ENCODE data around the gene LRP10.
"Not testable (repeated sequence)": the region's sequence is repeated elsewhere in the genome, so short reads cannot be mapped to it uniquely, and the experiment has no call there.

Gene LRP10

GRCh38 chr14:22856428-22856827 is 15.1 kb upstream of the LRP10 start:
- DNase-seq (ENCODE audit: low read depth) = no peak
- H3K4me3 ChIP-seq (ENCODE audit: low read depth, low read length) = no peak overlapping the region

DNA sequence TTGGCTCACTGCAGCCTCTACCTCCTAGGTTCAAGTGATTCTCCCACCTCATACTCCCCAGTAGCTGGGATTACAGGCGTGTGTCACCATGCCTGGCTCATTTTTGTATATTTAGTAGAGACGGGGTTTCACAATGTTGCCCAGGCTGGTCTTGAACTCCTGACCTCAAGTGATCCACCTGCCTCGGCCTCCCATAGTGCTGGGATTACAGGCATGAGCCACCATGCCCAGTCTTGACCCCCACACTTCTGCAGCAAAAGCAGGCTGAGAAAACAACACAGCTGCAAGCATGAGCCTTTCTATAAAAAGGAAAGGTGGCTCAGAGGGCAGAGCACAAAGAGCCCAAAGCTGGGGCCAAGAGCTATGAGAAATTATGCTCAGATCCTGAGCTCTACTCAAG is 11.2 kb upstream of the LRP10 start:
- not testable (repeated sequence) for DNase-seq (ENCODE audit: low read depth); H3K4me3 ChIP-seq (ENCODE audit: low read depth, low read length)

DNA sequence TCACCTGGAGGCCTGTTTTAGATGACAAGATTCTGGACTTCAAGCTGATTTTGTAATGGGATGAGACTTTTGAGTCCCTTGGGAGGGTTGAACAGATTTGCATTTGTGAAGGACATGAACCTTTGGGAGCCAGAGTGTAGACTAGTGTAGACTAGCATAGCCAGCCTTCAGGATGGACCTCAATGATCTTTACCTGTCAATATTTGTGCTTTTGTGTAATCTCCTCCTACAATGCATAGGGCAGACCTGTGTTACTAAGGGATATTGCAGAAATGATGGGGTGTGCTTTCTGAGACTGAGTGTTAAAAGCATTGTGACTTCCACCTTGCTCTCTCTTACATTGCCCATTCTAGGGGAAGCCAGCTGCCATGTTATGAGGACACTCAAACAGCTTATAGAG is 9.9 kb upstream of the LRP10 start:
- no peak overlapping the region for H3K4me3 ChIP-seq (ENCODE audit: low read depth, low read length)
- no peak for DNase-seq (ENCODE audit: low read depth)

GRCh38 chr14:22864979-22865378 is 6.6 kb upstream of the LRP10 start:
- no peak overlapping the region for H3K4me3 ChIP-seq (ENCODE audit: low read depth, low read length)
- no peak for DNase-seq (ENCODE audit: low read depth)

GRCh38 chr14:22865424-22866405 is 5.8 kb upstream of the LRP10 start:
- H3K4me3 ChIP-seq (ENCODE audit: low read depth, low read length) = no peak overlapping the region
- DNase-seq (ENCODE audit: low read depth) = no peak

- no peak overlapping the region for H3K4me3 ChIP-seq (ENCODE audit: low read depth, low read length)
- no peak for DNase-seq (ENCODE audit: low read depth)
Measured at GRCh38 chr14:22866874-22867273, 4.7 kb upstream of the LRP10 start.

GRCh38 chr14:22870811-22871223 is 723 bp upstream of the LRP10 start:
- H3K4me3 ChIP-seq (ENCODE audit: low read depth, low read length) = peak overlapping the region; percentile 90
- DNase-seq (ENCODE audit: low read depth) = no peak

DNA sequence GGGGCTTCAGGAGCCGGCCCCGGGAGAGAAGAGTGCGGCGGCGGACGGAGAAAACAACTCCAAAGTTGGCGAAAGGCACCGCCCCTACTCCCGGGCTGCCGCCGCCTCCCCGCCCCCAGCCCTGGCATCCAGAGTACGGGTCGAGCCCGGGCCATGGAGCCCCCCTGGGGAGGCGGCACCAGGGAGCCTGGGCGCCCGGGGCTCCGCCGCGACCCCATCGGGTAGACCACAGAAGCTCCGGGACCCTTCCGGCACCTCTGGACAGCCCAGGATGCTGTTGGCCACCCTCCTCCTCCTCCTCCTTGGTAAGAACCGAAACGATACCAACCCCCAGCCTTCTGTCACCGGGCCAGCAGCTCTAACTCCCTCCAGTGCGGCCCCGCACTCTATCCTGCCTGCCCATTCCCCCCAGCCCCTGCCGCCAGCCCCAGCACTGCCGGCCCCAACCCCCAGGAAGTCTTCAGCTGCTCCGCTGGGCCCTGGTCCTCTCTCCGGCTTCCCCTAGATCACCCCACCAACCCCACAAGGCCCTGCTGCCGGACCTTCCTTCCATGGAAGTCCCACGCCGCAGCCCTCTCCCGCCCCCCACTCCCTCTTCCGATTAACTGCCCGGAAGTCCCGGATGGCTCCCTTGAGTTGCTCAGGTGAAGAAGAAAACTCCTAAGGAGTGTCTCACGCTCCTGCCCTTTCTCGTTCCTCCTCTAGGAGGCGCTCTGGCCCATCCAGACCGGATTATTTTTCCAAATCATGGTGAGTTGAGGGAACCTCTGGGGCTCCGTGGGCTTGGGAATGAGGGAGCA is 693 bp downstream of the LRP10 start:
- peak overlapping the region; percentile 90 for H3K4me3 ChIP-seq (ENCODE audit: low read depth, low read length)
- no peak for DNase-seq (ENCODE audit: low read depth)

- H3K4me3 ChIP-seq (ENCODE audit: low read depth, low read length) = peak overlapping the region; percentile 90
- no peak for DNase-seq (ENCODE audit: low read depth)
Measured at GRCh38 chr14:22872833-22873520, 1.4 kb downstream of the LRP10 start.

DNA sequence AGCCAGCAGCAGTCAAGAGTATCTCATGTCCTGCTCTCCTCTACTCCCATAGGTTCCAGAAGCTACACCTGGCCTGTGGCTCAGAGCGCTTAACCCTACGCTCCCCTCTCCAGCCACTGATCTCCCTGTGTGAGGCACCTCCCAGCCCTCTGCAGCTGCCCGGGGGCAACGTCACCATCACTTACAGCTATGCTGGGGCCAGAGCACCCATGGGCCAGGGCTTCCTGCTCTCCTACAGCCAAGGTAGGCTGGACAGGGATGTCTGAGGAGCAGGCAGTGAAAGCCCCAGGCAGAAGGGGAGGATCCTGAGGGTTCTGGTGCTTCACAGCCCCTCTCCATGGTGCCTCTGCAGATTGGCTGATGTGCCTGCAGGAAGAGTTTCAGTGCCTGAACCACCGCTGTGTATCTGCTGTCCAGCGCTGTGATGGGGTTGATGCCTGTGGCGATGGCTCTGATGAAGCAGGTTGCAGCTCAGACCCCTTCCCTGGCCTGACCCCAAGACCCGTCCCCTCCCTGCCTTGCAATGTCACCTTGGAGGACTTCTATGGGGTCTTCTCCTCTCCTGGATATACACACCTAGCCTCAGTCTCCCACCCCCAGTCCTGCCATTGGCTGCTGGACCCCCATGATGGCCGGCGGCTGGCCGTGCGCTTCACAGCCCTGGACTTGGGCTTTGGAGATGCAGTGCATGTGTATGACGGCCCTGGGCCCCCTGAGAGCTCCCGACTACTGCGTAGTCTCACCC is 3.6 kb downstream of the LRP10 start:
- no peak for DNase-seq (ENCODE audit: low read depth)
- no peak overlapping the region for H3K4me3 ChIP-seq (ENCODE audit: low read depth, low read length)

- no peak for DNase-seq (ENCODE audit: low read depth)
- no peak overlapping the region for H3K4me3 ChIP-seq (ENCODE audit: low read depth, low read length)
Measured at GRCh38 chr14:22875748-22876319, 4.3 kb downstream of the LRP10 start.

DNA sequence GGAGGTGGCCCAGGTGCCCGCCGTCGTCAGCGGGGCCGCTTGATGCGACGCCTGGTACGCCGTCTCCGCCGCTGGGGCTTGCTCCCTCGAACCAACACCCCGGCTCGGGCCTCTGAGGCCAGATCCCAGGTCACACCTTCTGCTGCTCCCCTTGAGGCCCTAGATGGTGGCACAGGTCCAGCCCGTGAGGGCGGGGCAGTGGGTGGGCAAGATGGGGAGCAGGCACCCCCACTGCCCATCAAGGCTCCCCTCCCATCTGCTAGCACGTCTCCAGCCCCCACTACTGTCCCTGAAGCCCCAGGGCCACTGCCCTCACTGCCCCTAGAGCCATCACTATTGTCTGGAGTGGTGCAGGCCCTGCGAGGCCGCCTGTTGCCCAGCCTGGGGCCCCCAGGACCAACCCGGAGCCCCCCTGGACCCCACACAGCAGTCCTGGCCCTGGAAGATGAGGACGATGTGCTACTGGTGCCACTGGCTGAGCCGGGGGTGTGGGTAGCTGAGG is 5.5 kb downstream of the LRP10 start:
- H3K4me3 ChIP-seq (ENCODE audit: low read depth, low read length) = no peak overlapping the region
- DNase-seq (ENCODE audit: low read depth) = no peak

DNA sequence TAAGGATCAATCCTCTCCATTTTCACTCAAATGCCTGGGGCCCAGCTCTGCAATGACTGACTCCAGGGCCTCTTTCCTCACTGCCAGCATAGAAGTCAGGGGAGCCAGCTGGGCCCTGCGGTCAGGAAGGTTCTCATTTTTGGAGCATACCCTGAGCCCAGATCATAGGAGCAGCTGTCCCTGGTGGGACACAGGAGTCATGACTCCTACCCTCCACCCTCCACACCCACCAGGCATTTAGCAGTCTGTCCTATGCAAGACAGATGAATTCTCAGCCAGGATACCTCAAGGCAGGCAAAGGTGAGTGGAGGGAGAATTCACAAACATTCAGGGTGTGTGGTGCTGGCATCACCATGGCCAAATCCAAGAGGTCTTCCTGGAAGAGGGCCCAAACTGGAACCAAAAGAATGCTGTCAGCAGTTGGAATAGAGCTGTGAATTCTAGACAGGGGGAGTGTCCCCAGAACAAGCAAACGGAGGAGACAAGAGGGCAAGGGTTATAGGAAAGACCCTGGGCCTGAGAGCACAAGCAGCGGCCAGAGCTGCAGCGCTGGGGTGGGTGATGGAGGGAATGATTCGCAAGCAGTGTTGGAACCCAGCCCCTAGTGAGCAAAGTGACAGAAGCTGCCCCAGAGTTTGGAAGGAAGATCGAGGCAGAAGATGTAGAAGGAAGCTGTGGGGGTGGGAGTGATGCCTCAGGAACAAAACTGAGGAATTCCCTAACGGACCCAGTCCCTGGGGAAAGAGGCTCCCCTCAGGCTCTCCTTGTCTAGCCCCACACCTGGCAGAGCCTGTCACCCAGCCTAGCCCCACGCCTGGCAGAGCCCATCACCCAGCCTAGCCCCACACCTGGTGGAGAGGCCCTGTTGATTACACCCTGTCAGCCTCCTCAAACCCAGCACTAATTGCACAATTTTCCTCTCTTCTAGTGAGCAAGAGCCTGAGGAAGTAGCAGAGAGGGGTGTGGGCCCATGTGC is 7.0 kb downstream of the LRP10 start:
- no peak overlapping the region for H3K4me3 ChIP-seq (ENCODE audit: low read depth, low read length)
- no peak for DNase-seq (ENCODE audit: low read depth)

DNA sequence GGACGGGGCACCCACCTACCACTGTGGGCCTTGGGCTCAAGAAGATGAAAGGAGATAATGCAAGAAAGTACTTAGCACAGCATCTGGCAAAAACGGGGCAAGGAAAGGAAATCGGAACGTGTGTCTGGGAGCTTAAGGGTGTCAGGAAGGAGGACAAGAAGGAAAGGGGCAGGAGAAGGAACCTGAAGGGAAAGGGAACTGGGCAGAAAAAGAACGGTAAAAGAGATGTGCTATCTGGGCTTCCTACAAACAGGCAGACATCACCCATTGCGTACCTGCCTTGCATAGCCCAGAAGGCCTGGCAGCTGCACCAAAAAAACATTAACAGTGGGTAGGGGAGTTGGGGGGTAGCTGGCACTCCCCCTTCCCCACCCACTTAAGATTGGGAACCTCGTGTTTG is 10.5 kb downstream of the LRP10 start:
- no peak for DNase-seq (ENCODE audit: low read depth)
- H3K4me3 ChIP-seq (ENCODE audit: low read depth, low read length) = no peak overlapping the region

DNA sequence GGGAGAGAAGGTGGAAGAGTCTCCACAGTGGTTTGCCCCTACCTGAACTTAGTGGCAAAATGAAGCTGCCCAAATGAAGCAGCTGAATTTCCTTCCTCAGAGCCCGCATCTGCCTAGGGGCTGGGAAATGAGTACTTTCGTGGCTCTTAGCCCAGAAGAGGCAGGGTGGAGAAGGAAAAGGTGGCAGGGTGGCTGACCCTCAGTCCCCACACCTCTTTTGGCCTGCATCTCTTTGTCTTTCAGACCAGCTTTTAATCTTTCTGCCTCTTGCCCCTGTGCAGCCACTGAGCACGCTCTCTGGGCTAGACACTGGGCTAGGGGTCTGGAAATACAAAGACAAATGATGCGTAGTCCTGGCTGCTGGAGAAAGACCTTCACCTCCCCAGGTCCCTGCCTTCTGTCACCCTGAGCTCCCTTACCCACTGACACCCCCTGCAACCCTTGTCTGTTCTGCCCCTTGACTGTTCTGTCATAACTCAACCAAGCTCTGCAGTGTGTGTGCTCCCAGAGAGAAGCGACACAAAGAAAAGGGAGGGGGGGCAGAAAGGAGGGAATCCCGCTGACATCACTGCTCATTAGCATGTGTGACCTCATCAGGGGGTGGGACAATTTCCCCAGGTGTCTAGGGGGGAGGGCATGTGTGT is 11.1 kb downstream of the LRP10 start:
- DNase-seq (ENCODE audit: low read depth) = peak; percentile 13
- no peak overlapping the region for H3K4me3 ChIP-seq (ENCODE audit: low read depth, low read length)

- DNase-seq (ENCODE audit: low read depth) = no peak
- no peak within 1 kb of the TSS for H3K4me3 ChIP-seq (ENCODE audit: low read depth, low read length)
Measured at GRCh38 chr14:22883173-22883976, 11.8 kb downstream of the LRP10 start, which contains the start of gene REM2. TSS of gene REM2 (plus strand) at chr14:22883222. CDS start at chr14:22883288, 66 bp downstream.
